Epithelial cell of proximal tubule (primary cell): Measurements from ENCODE around the gene MRPL37. TPM values are rescaled to one million over a fixed set of nuclear protein-coding genes. Genes with fewer than 3 reads are reported as not detected.
"Not testable (repeated sequence)": the region's sequence is repeated elsewhere in the genome, so short reads cannot be mapped to it uniquely, and the experiment has no call there.

Experiments used
- DNase-seq: peaks from one replicate; pipeline ENCODE4 v3.0.0-alpha.2; 2011; ENCODE audit warnings: low read depth
- H3K4me3 ChIP-seq: 2 replicates; pipeline ENCODE4 v1.5.1; 2011; ENCODE audit warnings: low read depth, mild to moderate bottlenecking, low read length
- total RNA-seq: library from RNA; depleted of rRNA; stranded (reverse); fragments of >200 nt; gene quantifications from 2 replicates; pipeline ENCODE4 v1.2.3, GENCODE V29; 2015
- TF ChIP-seq, protein P1 (sequence below): conservative IDR thresholded peaks from 2 replicates; pipeline ENCODE4 v1.5.1; 2012; ENCODE audit warnings: low read depth, mild to moderate bottlenecking, low read length

MRPL37 gene
- total RNA-seq, 1 donor from 2014 or later, result 115 TPM

DNA sequence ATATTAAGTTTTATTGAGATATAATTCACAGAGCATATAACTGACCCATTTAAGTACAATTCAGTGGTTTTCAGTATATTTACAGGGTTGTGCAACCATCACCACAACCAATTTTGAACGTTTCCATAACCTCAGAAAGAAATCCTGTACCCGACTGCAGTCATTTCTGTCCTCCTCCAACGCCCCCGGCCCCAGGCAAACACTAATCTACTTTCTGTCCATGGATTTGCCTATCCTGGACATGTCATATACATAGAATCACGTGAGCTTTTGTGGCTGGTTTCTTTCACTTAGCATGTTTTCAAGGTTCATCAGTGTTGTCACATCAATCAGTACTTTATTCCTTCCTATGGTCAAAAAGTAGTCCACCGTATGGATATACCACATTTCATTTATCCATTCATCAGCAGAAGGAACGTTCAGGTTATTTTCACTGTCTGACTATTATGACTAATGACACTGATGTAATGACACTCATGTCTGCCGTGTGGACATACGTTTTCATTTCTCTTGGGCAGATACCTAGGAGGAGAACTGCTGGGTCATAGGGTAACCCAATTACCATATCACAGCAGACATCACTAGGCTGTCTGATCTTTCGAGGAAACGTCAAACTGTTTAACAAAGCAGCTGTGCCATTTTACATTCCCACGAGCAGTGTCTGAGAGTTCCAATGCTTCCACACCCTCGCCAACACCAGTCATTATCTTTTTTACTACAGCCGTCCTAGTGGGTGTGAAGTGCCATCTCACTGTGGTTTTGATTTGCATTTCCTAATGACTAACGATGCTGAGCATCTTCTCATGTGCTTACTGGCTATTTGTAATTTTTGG, 30.8 kb downstream of the MRPL37 start:
- DNase-seq, result no peak
- TF ChIP-seq, protein P1, sequence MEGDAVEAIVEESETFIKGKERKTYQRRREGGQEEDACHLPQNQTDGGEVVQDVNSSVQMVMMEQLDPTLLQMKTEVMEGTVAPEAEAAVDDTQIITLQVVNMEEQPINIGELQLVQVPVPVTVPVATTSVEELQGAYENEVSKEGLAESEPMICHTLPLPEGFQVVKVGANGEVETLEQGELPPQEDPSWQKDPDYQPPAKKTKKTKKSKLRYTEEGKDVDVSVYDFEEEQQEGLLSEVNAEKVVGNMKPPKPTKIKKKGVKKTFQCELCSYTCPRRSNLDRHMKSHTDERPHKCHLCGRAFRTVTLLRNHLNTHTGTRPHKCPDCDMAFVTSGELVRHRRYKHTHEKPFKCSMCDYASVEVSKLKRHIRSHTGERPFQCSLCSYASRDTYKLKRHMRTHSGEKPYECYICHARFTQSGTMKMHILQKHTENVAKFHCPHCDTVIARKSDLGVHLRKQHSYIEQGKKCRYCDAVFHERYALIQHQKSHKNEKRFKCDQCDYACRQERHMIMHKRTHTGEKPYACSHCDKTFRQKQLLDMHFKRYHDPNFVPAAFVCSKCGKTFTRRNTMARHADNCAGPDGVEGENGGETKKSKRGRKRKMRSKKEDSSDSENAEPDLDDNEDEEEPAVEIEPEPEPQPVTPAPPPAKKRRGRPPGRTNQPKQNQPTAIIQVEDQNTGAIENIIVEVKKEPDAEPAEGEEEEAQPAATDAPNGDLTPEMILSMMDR, result no peak

DNA sequence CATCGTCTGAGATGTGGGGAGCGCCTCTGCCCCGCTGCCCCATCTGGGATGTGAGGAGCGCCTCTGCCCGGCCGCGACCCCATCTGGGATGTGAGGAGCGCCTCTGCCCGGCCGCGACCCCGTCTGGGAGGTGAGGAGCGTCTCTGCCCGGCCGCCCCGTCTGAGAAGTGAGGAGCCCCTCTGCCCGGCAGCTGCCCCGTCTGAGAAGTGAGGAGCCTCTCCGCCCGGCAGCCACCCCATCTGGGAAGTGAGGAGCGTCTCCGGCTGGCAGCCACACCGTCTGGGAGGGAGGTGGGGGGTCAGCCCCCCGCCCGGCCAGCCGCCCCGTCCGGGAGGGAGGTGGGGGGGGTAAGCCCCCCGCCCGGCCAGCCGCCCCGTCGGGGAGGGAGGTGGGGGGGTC, 33.2 kb downstream of the MRPL37 start:
- not testable (repeated sequence) for DNase-seq, H3K4me3 ChIP-seq

More for the DNA sequence above, 30.8 kb downstream of the MRPL37 start:
- H3K4me3 ChIP-seq, result no peak overlapping the region

- no peak for DNase-seq
- H3K4me3 ChIP-seq, result no peak overlapping the region
- TF ChIP-seq, protein P1, result no peak
Measured at GRCh38 chr1:54234284-54234683, 34.3 kb downstream of the MRPL37 start.

- DNase-seq, result no peak
Measured at GRCh38 chr1:54237586-54237985, 37.6 kb downstream of the MRPL37 start.

GRCh38 chr1:54238353-54239034, 38.5 kb downstream of the MRPL37 start:
- TF ChIP-seq, protein P1, result no peak
- DNase-seq, result no peak
- no peak overlapping the region for H3K4me3 ChIP-seq

More at GRCh38 chr1:54237586-54237985, 37.6 kb downstream of the MRPL37 start:
- H3K4me3 ChIP-seq, result no peak overlapping the region
- TF ChIP-seq, protein P1, result no peak

DNA sequence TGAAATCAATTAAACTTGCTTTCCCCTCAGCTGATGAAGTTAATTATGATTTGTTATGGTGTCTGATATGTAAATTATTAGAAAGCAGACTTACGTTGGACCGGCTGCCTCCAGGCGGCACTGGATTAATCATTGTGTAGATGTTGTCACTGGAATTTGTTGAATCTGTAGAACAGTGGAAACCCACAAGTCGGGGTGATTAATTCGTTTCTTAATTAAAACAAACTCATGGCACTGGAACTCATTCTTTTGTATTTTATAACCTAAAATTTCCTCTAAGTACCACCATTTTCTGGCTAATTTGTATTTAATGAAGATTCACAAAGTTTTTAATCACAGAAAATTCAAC, 39.0 kb downstream of the MRPL37 start:
- TF ChIP-seq, protein P1, result no peak
- no peak overlapping the region for H3K4me3 ChIP-seq
- no peak for DNase-seq

- TF ChIP-seq, protein P1, result no peak
- no peak overlapping the region for H3K4me3 ChIP-seq
- no peak for DNase-seq
Measured at GRCh38 chr1:54239631-54240031, 39.7 kb downstream of the MRPL37 start.
